Endometrium (tissue), 2 donors: ENCODE data around the gene FOSL2.

Experiments used
- FAIRE-seq: peaks from 2 replicates; lab custom pipeline; 2012; peaks lifted over from hg19 to GRCh38; lab: Jason Lieb, UNC
- donor health status: control.
- donor health status: control.

Gene FOSL2

DNA sequence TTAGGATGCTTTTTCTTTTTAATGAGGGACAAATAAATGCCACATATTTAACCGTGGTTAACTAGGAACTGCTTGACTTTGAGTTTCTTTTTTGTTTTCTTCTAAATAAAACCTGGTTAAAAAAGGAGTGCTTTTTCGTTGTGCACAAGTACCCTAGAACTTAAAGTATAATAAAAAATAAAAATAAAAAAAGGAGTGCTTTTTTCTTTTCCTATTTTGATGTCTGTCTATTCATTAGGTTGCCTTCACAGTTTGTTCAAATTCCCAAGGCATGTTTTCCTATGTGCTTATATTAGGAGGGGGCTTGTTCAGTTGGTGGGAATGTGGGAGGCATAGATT lies 4.4 kb downstream of the FOSL2 start:
- no peak for FAIRE-seq

DNA sequence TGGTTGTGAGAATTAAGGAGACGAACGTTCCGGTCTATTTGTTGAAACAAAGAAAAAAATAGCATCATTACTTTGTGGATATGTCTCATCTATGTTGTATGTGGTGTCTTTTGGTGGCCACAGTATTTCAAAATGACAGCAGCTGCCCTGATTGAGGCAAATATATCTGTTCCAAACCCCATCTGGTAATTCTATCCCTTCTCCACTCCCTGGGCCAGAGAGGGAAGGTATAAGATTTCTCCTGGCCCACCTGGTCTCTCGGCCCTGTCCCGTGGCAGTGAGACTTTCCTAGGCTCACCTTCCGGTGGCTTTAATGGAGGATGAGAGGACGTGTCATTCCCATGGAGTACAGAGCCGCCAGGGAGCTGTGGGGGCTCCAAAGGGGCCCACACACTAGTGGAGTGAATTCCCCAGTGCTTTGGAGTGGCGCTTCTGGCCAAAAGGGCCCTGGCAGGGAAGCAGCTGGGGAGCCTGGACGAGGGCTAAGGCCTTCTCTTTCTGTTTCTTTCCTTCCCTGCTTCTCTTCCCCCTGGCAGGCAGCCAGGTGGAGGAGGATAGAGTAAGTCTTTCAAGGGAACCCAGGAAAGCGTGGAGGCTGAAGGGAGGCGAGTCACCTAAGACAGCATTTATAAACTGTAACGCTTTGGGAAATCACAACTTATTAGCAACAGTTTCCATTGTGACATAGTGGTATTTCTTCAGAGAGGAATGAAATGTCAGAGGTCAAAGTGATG lies 5.6 kb downstream of the FOSL2 start:
- FAIRE-seq, result no peak

- no peak for FAIRE-seq
Observed at GRCh38 chr2:28399289-28399688, 6.6 kb downstream of the FOSL2 start.

DNA sequence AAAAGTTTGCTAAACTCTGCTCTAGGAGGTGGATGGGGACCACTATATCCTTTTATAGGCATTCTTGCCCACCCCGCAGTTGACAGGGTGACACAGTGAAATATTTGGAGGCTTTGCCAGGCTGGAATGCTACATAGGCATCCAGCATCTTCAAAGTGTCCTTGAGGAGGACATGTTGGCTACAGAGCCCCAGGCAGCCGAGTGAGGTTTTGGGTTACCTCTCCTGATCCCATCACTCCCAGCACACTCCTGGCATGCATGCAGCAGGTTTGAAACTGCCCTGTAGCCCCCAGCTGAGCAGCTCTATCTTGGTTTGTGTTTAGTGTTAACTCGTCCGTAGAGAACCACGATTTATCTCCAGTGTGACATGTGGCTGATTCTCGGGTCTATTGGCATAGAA lies 7.3 kb downstream of the FOSL2 start:
- FAIRE-seq, result no peak

DNA sequence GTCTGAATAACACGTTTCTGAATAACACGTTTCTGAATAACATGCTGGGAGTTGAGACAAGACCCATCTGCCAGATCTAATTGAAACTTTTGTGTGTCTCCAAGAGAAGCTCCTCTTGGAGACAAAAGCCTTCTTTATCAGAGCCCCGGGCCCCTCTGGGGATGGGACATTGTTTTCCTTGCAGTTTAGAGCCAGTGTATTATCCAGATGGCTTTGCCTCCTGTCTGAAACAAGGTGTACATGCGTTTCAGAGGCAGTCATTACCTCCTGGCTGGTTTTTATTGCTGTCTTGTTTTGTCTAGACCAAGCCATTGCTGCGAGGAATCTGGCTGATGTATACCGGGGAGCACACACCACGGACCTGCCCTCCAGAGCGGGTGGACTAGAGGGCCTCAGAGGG lies 7.8 kb downstream of the FOSL2 start:
- no peak for FAIRE-seq

- no peak for FAIRE-seq
Observed at GRCh38 chr2:28400921-28401320, 8.3 kb downstream of the FOSL2 start.

- FAIRE-seq, result no peak
Observed at GRCh38 chr2:28401411-28401810, 8.8 kb downstream of the FOSL2 start.

GRCh38 chr2:28401948-28402550 lies 9.4 kb downstream of the FOSL2 start:
- no peak for FAIRE-seq

DNA sequence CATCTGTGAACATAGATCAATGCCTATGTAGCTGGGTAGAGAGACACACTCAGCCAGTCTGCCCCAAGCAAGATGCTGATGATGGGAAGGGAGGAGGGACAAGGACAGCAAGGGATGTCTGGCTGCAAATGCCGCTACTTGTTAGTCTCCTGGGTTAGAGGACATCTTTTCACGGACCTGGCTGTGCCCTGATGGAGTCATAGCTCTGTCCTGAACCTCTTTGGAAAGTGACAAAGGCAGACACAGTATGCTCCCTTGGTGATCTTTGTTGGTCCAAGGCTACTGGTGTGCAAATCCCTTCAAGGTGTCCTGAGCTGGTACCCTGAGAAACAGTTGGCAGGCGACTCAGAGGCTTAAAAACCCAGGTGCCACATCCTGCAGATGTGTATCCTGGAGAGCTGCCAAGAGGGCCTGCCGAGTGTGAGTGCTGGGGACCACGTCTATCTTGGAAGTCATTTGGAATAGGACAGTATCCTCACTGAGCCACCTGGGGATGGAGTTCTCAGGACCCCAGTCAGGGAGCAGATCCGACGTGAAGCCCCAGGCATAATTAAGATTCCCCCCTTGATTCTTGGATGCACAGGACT lies 10.8 kb downstream of the FOSL2 start:
- no peak for FAIRE-seq

DNA sequence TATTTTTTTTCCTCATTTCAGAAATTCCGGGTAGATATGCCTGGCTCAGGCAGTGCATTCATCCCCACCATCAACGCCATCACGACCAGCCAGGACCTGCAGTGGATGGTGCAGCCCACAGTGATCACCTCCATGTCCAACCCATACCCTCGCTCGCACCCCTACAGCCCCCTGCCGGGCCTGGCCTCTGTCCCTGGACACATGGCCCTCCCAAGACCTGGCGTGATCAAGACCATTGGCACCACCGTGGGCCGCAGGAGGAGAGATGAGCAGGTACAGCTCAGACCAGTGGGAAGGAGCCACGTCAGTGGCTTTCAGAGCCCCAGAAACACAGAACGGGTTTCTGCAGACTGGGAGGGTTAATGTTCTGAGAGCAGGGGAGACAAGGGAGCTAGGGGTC lies 11.4 kb downstream of the FOSL2 start:
- FAIRE-seq, result no peak

GRCh38 chr2:28405537-28405936 lies 12.9 kb downstream of the FOSL2 start:
- FAIRE-seq, result no peak

- no peak for FAIRE-seq
Observed at GRCh38 chr2:28406276-28407096, 13.8 kb downstream of the FOSL2 start.

- FAIRE-seq, result no peak
Observed at GRCh38 chr2:28407131-28407975, 14.7 kb downstream of the FOSL2 start.

DNA sequence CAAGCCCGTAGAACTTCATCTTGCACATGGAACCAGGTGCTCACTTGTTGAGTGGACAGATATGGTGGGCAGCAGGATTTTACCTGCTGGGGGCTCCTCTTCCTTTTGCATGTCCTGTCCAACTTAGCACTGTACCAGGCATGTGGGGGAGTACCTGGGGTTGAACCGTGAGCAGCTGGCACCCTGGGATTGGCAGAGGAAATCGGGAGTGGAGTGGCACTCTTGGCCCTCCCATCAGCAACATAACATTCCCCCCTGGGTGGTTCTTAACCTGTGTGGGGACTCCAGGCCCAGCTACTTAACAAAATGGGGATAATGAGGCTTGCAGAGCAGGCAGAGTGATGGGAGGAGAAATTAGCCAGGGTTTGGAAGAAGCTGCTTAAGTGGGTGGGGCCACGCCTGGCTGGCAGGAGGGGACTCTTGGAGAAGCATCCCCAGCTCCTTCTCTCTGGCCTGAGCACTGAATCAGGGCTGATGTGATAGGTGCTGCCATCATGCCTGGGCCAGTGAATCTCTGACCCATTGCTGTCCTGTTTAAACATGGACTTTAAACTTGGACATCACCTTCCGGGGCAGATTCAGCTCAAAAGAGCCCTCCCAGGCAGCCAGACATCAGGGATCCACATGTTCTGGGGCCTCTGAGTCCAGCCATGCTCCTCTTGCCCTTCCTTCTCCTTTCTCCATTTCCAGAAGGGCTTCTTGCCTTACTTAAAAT lies 15.5 kb downstream of the FOSL2 start:
- FAIRE-seq, result no peak

- no peak for FAIRE-seq
Observed at GRCh38 chr2:28408764-28409599, 16.3 kb downstream of the FOSL2 start.

GRCh38 chr2:28411166-28411755 lies 18.6 kb downstream of the FOSL2 start:
- no peak for FAIRE-seq

GRCh38 chr2:28411956-28412609 lies 19.4 kb downstream of the FOSL2 start:
- FAIRE-seq, result no peak

DNA sequence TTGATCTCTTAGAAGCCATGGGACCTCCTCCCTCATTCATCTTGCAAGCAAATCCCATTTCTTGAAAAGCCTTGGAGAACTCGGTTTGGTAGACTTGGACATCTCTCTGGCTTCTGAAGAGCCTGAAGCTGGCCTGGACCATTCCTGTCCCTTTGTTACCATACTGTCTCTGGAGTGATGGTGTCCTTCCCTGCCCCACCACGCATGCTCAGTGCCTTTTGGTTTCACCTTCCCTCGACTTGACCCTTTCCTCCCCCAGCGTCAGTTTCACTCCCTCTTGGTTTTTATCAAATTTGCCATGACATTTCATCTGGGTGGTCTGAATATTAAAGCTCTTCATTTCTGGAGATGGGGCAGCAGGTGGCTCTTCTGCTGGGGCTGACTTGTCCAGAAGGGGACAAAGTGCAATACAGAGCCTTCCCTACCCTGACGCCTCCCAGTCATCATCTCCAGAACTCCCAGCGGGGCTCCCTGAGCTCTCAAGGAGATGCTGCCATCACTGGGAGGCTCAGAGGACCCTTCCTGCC lies 20.0 kb downstream of the FOSL2 start:
- no peak for FAIRE-seq
